Liver (tissue), 9 donors: ENCODE results near the gene RHEX. TPM values are rescaled to one million over a fixed set of nuclear protein-coding genes. Genes with fewer than 3 reads are reported as not detected.

ENCODE experiments used
- DNase-seq: peaks from one replicate; pipeline ENCODE4 v3.0.0-alpha.2; 2017; ENCODE audit warnings: low spot score
- H3K27ac ChIP-seq, 2 donors: one replicate each; pipeline ENCODE4 v1.7.0; 2013; ENCODE audit warnings: inconsistent platforms in 2 of 2, low read length in 2 of 2, control low read depth in 1 of 2, low read depth in 1 of 2, mild to moderate bottlenecking in 1 of 2
- H3K27me3 ChIP-seq, 4 donors: one replicate each; pipeline versions ENCODE4 v1.6.1 to v1.7.0; 2013; ENCODE audit warnings: low read length in 3 of 4, inconsistent platforms in 1 of 4, mild to moderate bottlenecking in 1 of 4, moderate library complexity in 1 of 4; ENCODE audit not compliant: control insufficient read depth in 4 of 4, insufficient read depth in 4 of 4
- H3K36me3 ChIP-seq, 4 donors: one replicate each; pipeline versions ENCODE4 v1.6.1 to v1.7.0; 2013; ENCODE audit warnings: low read length in 3 of 4, mild to moderate bottlenecking in 3 of 4, low read depth in 1 of 4, moderate library complexity in 1 of 4; ENCODE audit not compliant: control insufficient read depth in 4 of 4, insufficient read depth in 3 of 4
- H3K4me1 ChIP-seq, 4 donors: one replicate each; pipeline versions ENCODE4 v1.6.1 to v1.7.0; 2013; ENCODE audit warnings: low read length in 3 of 4, mild to moderate bottlenecking in 3 of 4, moderate library complexity in 1 of 4; ENCODE audit not compliant: control insufficient read depth in 4 of 4, insufficient read depth in 4 of 4
- H3K4me3 ChIP-seq, 3 donors: one replicate each; pipeline versions ENCODE4 v1.6.1 to v1.7.0; 2013; ENCODE audit warnings: low read length in 3 of 3, control low read depth in 1 of 3, low read depth in 1 of 3, mild to moderate bottlenecking in 1 of 3
- H3K9ac ChIP-seq, 2 donors: one replicate each; pipeline ENCODE4 v1.7.0; 2013; ENCODE audit warnings: low read length in 2 of 2, mild to moderate bottlenecking in 2 of 2, moderate library complexity in 2 of 2, control low read depth in 1 of 2, low read depth in 1 of 2
- H3K9me3 ChIP-seq, 4 donors: one replicate each; pipeline versions ENCODE4 v1.6.1 to v1.7.0; 2013; ENCODE audit warnings: low read length in 3 of 4; ENCODE audit not compliant: control insufficient read depth in 4 of 4
- EGR1 ChIP-seq, 2 donors: IDR thresholded peaks; 2 replicates each; pipeline ENCODE4 v1.6.1; 2016 to 2018; ENCODE audit warnings: antibody characterized with exemption in 2 of 2, low read depth in 2 of 2
- FOXA1 ChIP-seq: IDR thresholded peaks from 2 replicates; pipeline ENCODE4 v1.6.1; 2016; ENCODE audit warnings: antibody characterized with exemption
- FOXA2 ChIP-seq: IDR thresholded peaks from 2 replicates; pipeline ENCODE4 v1.6.1; 2016; ENCODE audit warnings: antibody characterized with exemption
- GABPA ChIP-seq, 2 donors: IDR thresholded peaks in 1 of 2; conservative IDR thresholded peaks in 1 of 2; 2 replicates each; pipeline ENCODE4 v1.6.1; 2016; ENCODE audit warnings: antibody characterized with exemption in 2 of 2, mild to moderate bottlenecking in 1 of 2, moderate library complexity in 1 of 2
- HNF4A ChIP-seq, 2 donors: conservative IDR thresholded peaks; 2 replicates each; pipeline ENCODE4 v1.6.1; 2016; ENCODE audit warnings: antibody characterized with exemption in 2 of 2, mild to moderate bottlenecking in 2 of 2
- HNF4G ChIP-seq: IDR thresholded peaks from 2 replicates; pipeline ENCODE4 v1.6.1; 2016; ENCODE audit warnings: antibody characterized with exemption
- JUND ChIP-seq, 2 donors: IDR thresholded peaks; 2 replicates each; pipeline ENCODE4 v1.6.1; 2016; ENCODE audit warnings: antibody characterized with exemption in 2 of 2
- NR2F2 ChIP-seq: IDR thresholded peaks from 2 replicates; pipeline ENCODE4 v1.6.1; 2016; ENCODE audit warnings: antibody characterized with exemption
- RAD21 ChIP-seq, 2 donors: IDR thresholded peaks; 2 replicates each; pipeline ENCODE4 v1.6.1; 2016; ENCODE audit warnings: antibody characterized with exemption in 2 of 2, mild to moderate bottlenecking in 2 of 2
- RXRA ChIP-seq, 2 donors: IDR thresholded peaks; 2 replicates each; pipeline ENCODE4 v1.6.1; 2017 to 2018; ENCODE audit warnings: antibody characterized with exemption in 2 of 2, mild to moderate bottlenecking in 1 of 2
- SP1 ChIP-seq: IDR thresholded peaks from 2 replicates; pipeline ENCODE4 v1.6.1; 2018; ENCODE audit warnings: antibody characterized with exemption, mild to moderate bottlenecking
- TAF1 ChIP-seq: conservative IDR thresholded peaks from 2 replicates; pipeline ENCODE4 v1.6.1; 2016; ENCODE audit warnings: antibody characterized with exemption, mild to moderate bottlenecking
- YY1 ChIP-seq: IDR thresholded peaks from 2 replicates; pipeline ENCODE4 v1.6.1; 2016; ENCODE audit warnings: antibody characterized with exemption, mild to moderate bottlenecking
- WGBS: extraction: QIAGEN DNeasy Blood & Tissue Kit; methylation state at CpG from one replicate; pipeline ENCODE4 v1.1.7; 2013; 5-methylcytosine and 5-hydroxymethylcytosine counted together
- polyA plus RNA-seq, 2 donors: library from polyadenylated mRNA; stranded (reverse) in 1 of 2; unstranded in 1 of 2; fragments of 200-250 nt in 1 of 2; fragments of >200 nt in 1 of 2; fragmentation: Nextera tagmentation in 1 of 2; extraction: Ambion mirVana in 1 of 2; gene quantifications; one replicate each; pipeline versions ENCODE4 v1.2.1 to v1.2.3, GENCODE V29; 2013 to 2015
- total RNA-seq, 2 donors: library from RNA; depleted of rRNA; stranded (reverse); fragments of >200 nt; gene quantifications; one replicate each; pipeline ENCODE4 v1.2.3, GENCODE V29; 2014
- TF ChIP-seq, protein P1 (sequence below): IDR thresholded peaks from 2 replicates; pipeline ENCODE4 v1.6.1; 2016; ENCODE audit warnings: antibody characterized with exemption
- TF ChIP-seq, protein P2 (sequence below): fragments of 150-350 bp; IDR thresholded peaks from 2 replicates; pipeline ENCODE4 v1.5.1; 2017; ENCODE audit warnings: improper control_type of control experiment, low read depth, low read length; ENCODE audit not compliant: missing input control
- TF ChIP-seq, protein P3 (sequence below): IDR thresholded peaks from 2 replicates; pipeline ENCODE4 v1.6.1; 2016; ENCODE audit warnings: antibody characterized with exemption, mild to moderate bottlenecking
- donor health status: healthy.
- donor health status: healthy.
- donor health status: healthy.
- donor health status: healthy.
- donor health status: healthy.

Gene RHEX
- total and polyA plus RNA-seq, 4 donors, result 0.15 to 2.8 (median 0.47) TPM

DNA sequence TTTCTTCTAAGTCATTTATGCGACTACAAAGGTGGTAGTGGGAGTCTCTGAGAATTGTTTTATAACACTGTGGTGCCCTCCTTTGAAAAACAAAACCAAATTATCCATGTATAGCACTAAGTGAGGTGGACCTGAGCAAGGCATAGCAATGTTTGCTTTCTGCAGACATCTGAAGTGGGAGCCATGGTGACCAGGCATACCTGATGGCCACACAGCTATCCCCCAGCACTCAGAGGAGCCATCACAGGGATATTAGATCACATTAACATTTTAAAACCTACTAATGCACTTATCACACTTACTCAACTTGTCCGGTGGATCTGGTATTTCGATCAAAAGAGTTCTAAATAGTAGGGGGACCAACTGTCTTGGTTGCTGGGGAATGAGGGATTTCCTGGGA, 89.0 kb downstream of the RHEX start:
- no peaks in the 10 kb centered on the region for H3K9me3 ChIP-seq
- DNase-seq, result no peak
- H3K4me3 ChIP-seq, result no peak overlapping the region
- no peak overlapping the region for H3K27ac ChIP-seq
- no peaks in the 10 kb centered on the region for H3K27me3 ChIP-seq
- H3K36me3 ChIP-seq, result no peaks in the 10 kb centered on the region
- no peak overlapping the region for H3K9ac ChIP-seq
- peaks cover 2 to 16% (median 13%) of the 10 kb centered on the region in 4 donors for H3K4me1 ChIP-seq
- TF ChIP-seq YY1 (no peak), SP1 (no peak), RXRA (IDR thresholded peaks at IDR 0.05) (no peak), GABPA (IDR thresholded peaks at IDR 0.05 in 1 of 2, conservative IDR thresholded peaks at IDR 0.05 in 1 of 2) (no peak), HNF4G (no peak), NR2F2 (no peak), HNF4A (conservative IDR thresholded peaks at IDR 0.05) (no peak), RAD21 (IDR thresholded peaks at IDR 0.05) (no peak), JUND (IDR thresholded peaks at IDR 0.05) (no peak), FOXA1 (no peak), TAF1 (no peak), FOXA2 (no peak)
- TF ChIP-seq, protein P1, sequence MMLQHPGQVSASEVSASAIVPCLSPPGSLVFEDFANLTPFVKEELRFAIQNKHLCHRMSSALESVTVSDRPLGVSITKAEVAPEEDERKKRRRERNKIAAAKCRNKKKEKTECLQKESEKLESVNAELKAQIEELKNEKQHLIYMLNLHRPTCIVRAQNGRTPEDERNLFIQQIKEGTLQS, result no peak
- TF ChIP-seq, protein P2, sequence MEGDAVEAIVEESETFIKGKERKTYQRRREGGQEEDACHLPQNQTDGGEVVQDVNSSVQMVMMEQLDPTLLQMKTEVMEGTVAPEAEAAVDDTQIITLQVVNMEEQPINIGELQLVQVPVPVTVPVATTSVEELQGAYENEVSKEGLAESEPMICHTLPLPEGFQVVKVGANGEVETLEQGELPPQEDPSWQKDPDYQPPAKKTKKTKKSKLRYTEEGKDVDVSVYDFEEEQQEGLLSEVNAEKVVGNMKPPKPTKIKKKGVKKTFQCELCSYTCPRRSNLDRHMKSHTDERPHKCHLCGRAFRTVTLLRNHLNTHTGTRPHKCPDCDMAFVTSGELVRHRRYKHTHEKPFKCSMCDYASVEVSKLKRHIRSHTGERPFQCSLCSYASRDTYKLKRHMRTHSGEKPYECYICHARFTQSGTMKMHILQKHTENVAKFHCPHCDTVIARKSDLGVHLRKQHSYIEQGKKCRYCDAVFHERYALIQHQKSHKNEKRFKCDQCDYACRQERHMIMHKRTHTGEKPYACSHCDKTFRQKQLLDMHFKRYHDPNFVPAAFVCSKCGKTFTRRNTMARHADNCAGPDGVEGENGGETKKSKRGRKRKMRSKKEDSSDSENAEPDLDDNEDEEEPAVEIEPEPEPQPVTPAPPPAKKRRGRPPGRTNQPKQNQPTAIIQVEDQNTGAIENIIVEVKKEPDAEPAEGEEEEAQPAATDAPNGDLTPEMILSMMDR, result no peak
- 91% methylated on average over 3 of the region's 3 CpGs for WGBS

DNA sequence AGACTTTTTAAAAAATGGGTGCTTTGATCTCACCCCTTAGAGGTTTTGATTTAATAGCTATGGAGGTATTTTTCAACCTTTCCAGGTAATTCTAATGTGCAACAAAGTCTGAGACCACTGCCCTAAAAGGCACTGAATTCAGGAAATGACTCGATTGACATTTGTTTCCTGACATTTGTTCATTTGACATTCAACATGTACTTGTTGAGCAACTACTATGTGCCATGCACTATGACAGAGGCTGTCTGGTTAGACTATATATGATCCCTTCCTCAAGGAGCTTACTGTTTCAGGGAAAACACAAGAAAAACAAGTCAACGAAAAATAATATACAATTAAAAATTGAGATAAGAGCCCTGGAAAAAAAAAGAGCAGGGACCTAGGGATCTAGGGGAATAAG, 89.8 kb downstream of the RHEX start:
- no peaks in the 10 kb centered on the region for H3K27me3 ChIP-seq
- H3K4me3 ChIP-seq, result no peak overlapping the region
- H3K36me3 ChIP-seq, result no peaks in the 10 kb centered on the region
- no peak overlapping the region for H3K9ac ChIP-seq
- TF ChIP-seq SP1 (no peak), EGR1 (IDR thresholded peaks at IDR 0.05; ENCODE audit: low read depth in 2 of 2) (no peak), YY1 (no peak), HNF4A (conservative IDR thresholded peaks at IDR 0.05) (no peak), JUND (IDR thresholded peaks at IDR 0.05) (no peak), FOXA1 (no peak)
- TF ChIP-seq, protein P3, sequence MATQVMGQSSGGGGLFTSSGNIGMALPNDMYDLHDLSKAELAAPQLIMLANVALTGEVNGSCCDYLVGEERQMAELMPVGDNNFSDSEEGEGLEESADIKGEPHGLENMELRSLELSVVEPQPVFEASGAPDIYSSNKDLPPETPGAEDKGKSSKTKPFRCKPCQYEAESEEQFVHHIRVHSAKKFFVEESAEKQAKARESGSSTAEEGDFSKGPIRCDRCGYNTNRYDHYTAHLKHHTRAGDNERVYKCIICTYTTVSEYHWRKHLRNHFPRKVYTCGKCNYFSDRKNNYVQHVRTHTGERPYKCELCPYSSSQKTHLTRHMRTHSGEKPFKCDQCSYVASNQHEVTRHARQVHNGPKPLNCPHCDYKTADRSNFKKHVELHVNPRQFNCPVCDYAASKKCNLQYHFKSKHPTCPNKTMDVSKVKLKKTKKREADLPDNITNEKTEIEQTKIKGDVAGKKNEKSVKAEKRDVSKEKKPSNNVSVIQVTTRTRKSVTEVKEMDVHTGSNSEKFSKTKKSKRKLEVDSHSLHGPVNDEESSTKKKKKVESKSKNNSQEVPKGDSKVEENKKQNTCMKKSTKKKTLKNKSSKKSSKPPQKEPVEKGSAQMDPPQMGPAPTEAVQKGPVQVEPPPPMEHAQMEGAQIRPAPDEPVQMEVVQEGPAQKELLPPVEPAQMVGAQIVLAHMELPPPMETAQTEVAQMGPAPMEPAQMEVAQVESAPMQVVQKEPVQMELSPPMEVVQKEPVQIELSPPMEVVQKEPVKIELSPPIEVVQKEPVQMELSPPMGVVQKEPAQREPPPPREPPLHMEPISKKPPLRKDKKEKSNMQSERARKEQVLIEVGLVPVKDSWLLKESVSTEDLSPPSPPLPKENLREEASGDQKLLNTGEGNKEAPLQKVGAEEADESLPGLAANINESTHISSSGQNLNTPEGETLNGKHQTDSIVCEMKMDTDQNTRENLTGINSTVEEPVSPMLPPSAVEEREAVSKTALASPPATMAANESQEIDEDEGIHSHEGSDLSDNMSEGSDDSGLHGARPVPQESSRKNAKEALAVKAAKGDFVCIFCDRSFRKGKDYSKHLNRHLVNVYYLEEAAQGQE, result no peak
- no peak overlapping the region for H3K27ac ChIP-seq
- no peaks in the 10 kb centered on the region for H3K9me3 ChIP-seq
- peaks cover 2 to 16% (median 13%) of the 10 kb centered on the region in 4 donors for H3K4me1 ChIP-seq
- 80% methylated on average over 2 of the region's 2 CpGs for WGBS
- DNase-seq, result no peak
